ENCODE results near the gene CTBP1. TPM values are rescaled to one million over a fixed set of nuclear protein-coding genes. Genes with fewer than 3 reads are reported as not detected.

The CTBP1 gene
- total and polyA plus RNA-seq, 2 donors: 98.2 to 188 TPM

- peak overlapping the region; percentile 87 to 98 for H3K27ac ChIP-seq (ENCODE audit: low read depth in 1 of 2, low read length in 1 of 2)
- H3K4me1 ChIP-seq (ENCODE audit: control insufficient read depth in 2 of 2, insufficient read depth in 2 of 2, low read length in 2 of 2): peaks cover 28 to 29% of the 10 kb centered on the region in 2 donors
- peak; percentile 60 to 94 (median 85) for DNase-seq (ENCODE audit: low read depth in 6 of 9, low spot score in 9 of 9)
- H3K4me3 ChIP-seq (ENCODE audit: low read length in 2 of 2): peak overlapping the region; percentile 64 to 94
- H3K9me3 ChIP-seq (ENCODE audit: control insufficient read depth in 2 of 2, insufficient read depth in 1 of 2, low read length in 1 of 2): peaks cover 1 to 37% of the 10 kb centered on the region in 2 donors
- peaks cover 5 to 6% of the 10 kb centered on the region in 2 donors for H3K36me3 ChIP-seq (ENCODE audit: control insufficient read depth in 2 of 2, insufficient read depth in 2 of 2, low read length in 1 of 2)
- H3K27me3 ChIP-seq (ENCODE audit: control insufficient read depth in 2 of 2, insufficient read depth in 1 of 2, low read length in 1 of 2): no peaks in the 10 kb centered on the region
- under 1% methylated on average over 86 of the region's 86 CpGs for WGBS
These were observed 309 bp upstream of the CTBP1 start for GRCh38 chr4:1249148-1249730.

- DNase-seq (ENCODE audit: low read depth in 6 of 9, low spot score in 9 of 9): peak in 2 of 9 donors; percentile 18 to 26
- H3K27ac ChIP-seq (ENCODE audit: low read depth in 1 of 2, low read length in 1 of 2): peak overlapping the region; percentile 83 to 98
- under 1% methylated on average over 40 of the region's 40 CpGs for WGBS
These were observed 1.1 kb downstream of the CTBP1 start for GRCh38 chr4:1247864-1248244.

GRCh38 chr4:1246901-1247863 lies 1.7 kb downstream of the CTBP1 start:
- DNase-seq (ENCODE audit: low read depth in 6 of 9, low spot score in 9 of 9): peak in 2 of 9 donors; percentile 19 to 44
- Histone ChIP-seq H3K4me1 (ENCODE audit: control insufficient read depth in 2 of 2, insufficient read depth in 2 of 2, low read length in 2 of 2) (peaks cover 28 to 29% of the 10 kb centered on the region in 2 donors), H3K36me3 (ENCODE audit: control insufficient read depth in 2 of 2, insufficient read depth in 2 of 2, low read length in 1 of 2) (peaks cover 6 to 7% of the 10 kb centered on the region in 2 donors), H3K27ac (ENCODE audit: low read depth in 1 of 2, low read length in 1 of 2) (peak overlapping the region; percentile 83 to 98), H3K4me3 (ENCODE audit: low read length in 2 of 2) (peak overlapping the region; percentile 83 to 94), H3K9me3 (ENCODE audit: control insufficient read depth in 2 of 2, insufficient read depth in 1 of 2, low read length in 1 of 2) (peaks cover 1 to 23% of the 10 kb centered on the region in 2 donors), H3K27me3 (ENCODE audit: control insufficient read depth in 2 of 2, insufficient read depth in 1 of 2, low read length in 1 of 2) (no peaks in the 10 kb centered on the region)
- WGBS: 10% methylated on average over 48 of the region's 48 CpGs

More at GRCh38 chr4:1247864-1248244, 1.1 kb downstream of the CTBP1 start:
- peak overlapping the region; percentile 83 to 94 for H3K4me3 ChIP-seq (ENCODE audit: low read length in 2 of 2)
- H3K27me3 ChIP-seq (ENCODE audit: control insufficient read depth in 2 of 2, insufficient read depth in 1 of 2, low read length in 1 of 2): no peaks in the 10 kb centered on the region
- H3K36me3 ChIP-seq (ENCODE audit: control insufficient read depth in 2 of 2, insufficient read depth in 2 of 2, low read length in 1 of 2): peaks cover 5 to 6% of the 10 kb centered on the region in 2 donors
- peaks cover 28 to 29% of the 10 kb centered on the region in 2 donors for H3K4me1 ChIP-seq (ENCODE audit: control insufficient read depth in 2 of 2, insufficient read depth in 2 of 2, low read length in 2 of 2)
- H3K9me3 ChIP-seq (ENCODE audit: control insufficient read depth in 2 of 2, insufficient read depth in 1 of 2, low read length in 1 of 2): peaks cover 1 to 23% of the 10 kb centered on the region in 2 donors

GRCh38 chr4:1246111-1246881 lies 2.6 kb downstream of the CTBP1 start:
- Histone ChIP-seq H3K4me1 (ENCODE audit: control insufficient read depth in 2 of 2, insufficient read depth in 2 of 2, low read length in 2 of 2) (peaks cover 28 to 29% of the 10 kb centered on the region in 2 donors), H3K36me3 (ENCODE audit: control insufficient read depth in 2 of 2, insufficient read depth in 2 of 2, low read length in 1 of 2) (peaks cover 7 to 13% of the 10 kb centered on the region in 2 donors), H3K9me3 (ENCODE audit: control insufficient read depth in 2 of 2, insufficient read depth in 1 of 2, low read length in 1 of 2) (peaks cover 0 to 14% of the 10 kb centered on the region in 2 donors), H3K27me3 (ENCODE audit: control insufficient read depth in 2 of 2, insufficient read depth in 1 of 2, low read length in 1 of 2) (no peaks in the 10 kb centered on the region), H3K4me3 (ENCODE audit: low read length in 2 of 2) (peak overlapping the region; percentile 83 to 94), H3K27ac (ENCODE audit: low read depth in 1 of 2, low read length in 1 of 2) (no peak overlapping the region)
- WGBS: 50% methylated on average over 24 of the region's 24 CpGs
- peak in 1 of 9 donors; percentile 15 for DNase-seq (ENCODE audit: low read depth in 6 of 9, low spot score in 9 of 9)

DNA sequence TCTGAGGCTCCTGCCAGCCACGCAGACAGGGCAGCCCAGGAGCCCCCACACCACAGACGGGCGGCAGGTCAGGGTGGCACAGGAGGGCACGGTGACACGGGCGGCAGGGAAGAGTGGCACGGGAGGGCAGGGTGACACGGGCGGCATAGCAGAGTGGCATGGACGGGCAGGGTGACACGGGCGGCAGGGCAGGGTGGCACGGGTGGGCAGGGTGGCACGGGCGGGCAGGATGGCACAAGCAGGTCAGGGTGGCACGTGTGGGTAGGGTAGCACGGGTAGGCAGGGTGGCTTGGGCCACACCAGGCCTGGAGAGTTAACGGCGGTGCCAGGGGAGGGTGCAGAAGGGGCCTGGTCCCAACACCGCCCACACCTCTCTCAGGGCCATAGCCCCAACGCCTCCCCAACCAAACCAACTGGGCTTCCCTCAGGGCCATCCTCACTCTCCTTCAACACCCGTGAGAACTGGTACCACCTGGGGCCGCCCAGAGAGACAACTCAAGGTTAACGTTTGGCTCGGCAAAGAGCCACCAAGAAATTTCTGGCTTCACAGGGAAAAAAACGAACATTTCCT lies 3.4 kb downstream of the CTBP1 start:
- H3K4me1 ChIP-seq (ENCODE audit: control insufficient read depth in 2 of 2, insufficient read depth in 2 of 2, low read length in 2 of 2): peaks cover 27 to 28% of the 10 kb centered on the region in 2 donors
- H3K27ac ChIP-seq (ENCODE audit: low read depth in 1 of 2, low read length in 1 of 2): no peak overlapping the region
- no peak for DNase-seq (ENCODE audit: low read depth in 6 of 9, low spot score in 9 of 9)
- peaks cover 0 to 7% of the 10 kb centered on the region in 2 donors for H3K9me3 ChIP-seq (ENCODE audit: control insufficient read depth in 2 of 2, insufficient read depth in 1 of 2, low read length in 1 of 2)
- 96% methylated on average over 26 of the region's 26 CpGs for WGBS
- peaks cover 14 to 20% of the 10 kb centered on the region in 2 donors for H3K36me3 ChIP-seq (ENCODE audit: control insufficient read depth in 2 of 2, insufficient read depth in 2 of 2, low read length in 1 of 2)
- H3K27me3 ChIP-seq (ENCODE audit: control insufficient read depth in 2 of 2, insufficient read depth in 1 of 2, low read length in 1 of 2): no peaks in the 10 kb centered on the region
- H3K4me3 ChIP-seq (ENCODE audit: low read length in 2 of 2): no peak overlapping the region

- no peak for DNase-seq (ENCODE audit: low read depth in 6 of 9, low spot score in 9 of 9)
- Histone ChIP-seq H3K36me3 (ENCODE audit: control insufficient read depth in 2 of 2, insufficient read depth in 2 of 2, low read length in 1 of 2) (peaks cover 16 to 23% of the 10 kb centered on the region in 2 donors), H3K4me3 (ENCODE audit: low read length in 2 of 2) (no peak overlapping the region), H3K9me3 (ENCODE audit: control insufficient read depth in 2 of 2, insufficient read depth in 1 of 2, low read length in 1 of 2) (peaks cover 0 to 3% of the 10 kb centered on the region in 2 donors), H3K4me1 (ENCODE audit: control insufficient read depth in 2 of 2, insufficient read depth in 2 of 2, low read length in 2 of 2) (peaks cover 22 to 23% of the 10 kb centered on the region in 2 donors), H3K27me3 (ENCODE audit: control insufficient read depth in 2 of 2, insufficient read depth in 1 of 2, low read length in 1 of 2) (no peaks in the 10 kb centered on the region), H3K27ac (ENCODE audit: low read depth in 1 of 2, low read length in 1 of 2) (no peak overlapping the region)
- WGBS: 94% methylated on average over 19 of the region's 19 CpGs
These were observed 3.9 kb downstream of the CTBP1 start for GRCh38 chr4:1244978-1245471.

GRCh38 chr4:1244081-1244977 lies 4.6 kb downstream of the CTBP1 start:
- H3K4me3 ChIP-seq (ENCODE audit: low read length in 2 of 2): no peak overlapping the region
- H3K27ac ChIP-seq (ENCODE audit: low read depth in 1 of 2, low read length in 1 of 2): no peak overlapping the region
- WGBS: 91% methylated on average over 33 of the region's 33 CpGs

More at GRCh38 chr4:1244081-1244977, 4.6 kb downstream of the CTBP1 start:
- H3K4me1 ChIP-seq (ENCODE audit: control insufficient read depth in 2 of 2, insufficient read depth in 2 of 2, low read length in 2 of 2): peaks cover 18 to 19% of the 10 kb centered on the region in 2 donors
- DNase-seq (ENCODE audit: low read depth in 6 of 9, low spot score in 9 of 9): no peak
- no peaks in the 10 kb centered on the region for H3K9me3 ChIP-seq (ENCODE audit: control insufficient read depth in 2 of 2, insufficient read depth in 1 of 2, low read length in 1 of 2)
- peaks cover 23 to 30% of the 10 kb centered on the region in 2 donors for H3K36me3 ChIP-seq (ENCODE audit: control insufficient read depth in 2 of 2, insufficient read depth in 2 of 2, low read length in 1 of 2)
- H3K27me3 ChIP-seq (ENCODE audit: control insufficient read depth in 2 of 2, insufficient read depth in 1 of 2, low read length in 1 of 2): no peaks in the 10 kb centered on the region
